Esophagus squamous epithelium (tissue), 5 donors: ENCODE measurements around the gene MDGA2. TPM values are rescaled to one million over a fixed set of nuclear protein-coding genes. Genes with fewer than 3 reads are reported as not detected.

ENCODE experiments used
- DNase-seq: peaks from one replicate; lab custom pipeline; 2025; lab: John Stamatoyannopoulos, UW
- H3K27ac ChIP-seq, 4 donors: fragments of 200-600 bp; sonication (generic); one replicate each; pipeline ENCODE4 v1.5.1; 2016 to 2019; ENCODE audit warnings: mild to moderate bottlenecking in 1 of 4
- H3K27me3 ChIP-seq, 4 donors: fragments of 200-600 bp; sonication (generic); 1 replicate in 3 of 4; 2 replicates in 1 of 4; pipeline versions ENCODE4 v1.5.1 to v1.6.0; 2017 to 2021; ENCODE audit warnings: antibody characterized with exemption in 1 of 4
- H3K36me3 ChIP-seq, 3 donors: fragments of 200-600 bp; sonication (generic); one replicate each; pipeline ENCODE4 v1.5.1; 2016 to 2019
- H3K4me1 ChIP-seq, 3 donors: fragments of 200-600 bp; sonication (generic); one replicate each; pipeline ENCODE4 v1.5.1; 2017 to 2019
- H3K4me3 ChIP-seq, 4 donors: fragments of 200-600 bp; sonication (generic); 1 replicate in 3 of 4; 2 replicates in 1 of 4; pipeline ENCODE4 v1.5.1; 2016 to 2019; ENCODE audit warnings: mild to moderate bottlenecking in 2 of 4, moderate library complexity in 1 of 4
- H3K9me3 ChIP-seq, 3 donors: fragments of 200-600 bp; sonication (generic); one replicate each; pipeline ENCODE4 v1.5.1; 2016 to 2019
- CTCF ChIP-seq, 6 experiments: fragments of 450-650 bp in 4 of 6; fragments of 200-600 bp in 2 of 6; sonication (generic) in 2 of 6; IDR thresholded peaks; one replicate each; pipeline ENCODE4 v1.5.1; 2016 to 2019; ENCODE audit warnings: antibody characterized with exemption in 6 of 6, mild to moderate bottlenecking in 4 of 6, moderate library complexity in 4 of 6
- POLR2A ChIP-seq, 4 donors: fragments of 450-650 bp; IDR thresholded peaks; one replicate each; pipeline ENCODE4 v1.6.1; 2017; ENCODE audit warnings: antibody characterized with exemption in 4 of 4, mild to moderate bottlenecking in 4 of 4, moderate library complexity in 3 of 4
- WGBS, 2 donors: methylation state at CpG; one replicate each; pipeline ENCODE4 v1.1.5; 2018; 5-methylcytosine and 5-hydroxymethylcytosine counted together
- intact Hi-C: fragments of 100-400 bp; cut with DNase I; formaldehyde crosslinking; loops from one replicate; pipeline ENCODE4 v1.15.0; 2022
- total RNA-seq, 4 donors: library from RNA; depleted of rRNA; stranded (reverse); fragments of >200 nt; gene quantifications; one replicate each; pipeline ENCODE4 v1.1.0, GENCODE V29; 2016
- donor health status: DM: yes; HTN: yes; CAD: no.

MDGA2 gene
- total RNA-seq, 4 donors from 2014 or later, result not detected

GRCh38 chr14:47674543-47675465, 601 bp downstream of the MDGA2 start:
- Histone ChIP-seq H3K36me3 (no peaks in the 10 kb centered on the region), H3K9me3 (no peaks in the 10 kb centered on the region), H3K4me3 (peak overlapping the region in 2 of 4 donors; percentile 19 to 47), H3K27me3 (peaks cover 0 to 59% (median 5%) of the 10 kb centered on the region in 4 donors), H3K27ac (no peak overlapping the region), H3K4me1 (peaks cover 0 to 25% (median 10%) of the 10 kb centered on the region in 3 donors)
- intact Hi-C loops, result no loop called here
- DNase-seq, result no peak
- WGBS, 2 donors, result 13 to 15% methylated on average over 31 to 39 of the region's 81 CpGs
- TF ChIP-seq CTCF (IDR thresholded peaks at IDR 0.05) (no peak), POLR2A (IDR thresholded peaks at IDR 0.05) (no peak)

- H3K4me1 ChIP-seq, result peaks cover 0 to 25% (median 10%) of the 10 kb centered on the region in 3 donors
- no peak for DNase-seq
- TF ChIP-seq CTCF (IDR thresholded peaks at IDR 0.05), result no peak
- TF ChIP-seq POLR2A (IDR thresholded peaks at IDR 0.05), result no peak
- H3K4me3 ChIP-seq, result peak overlapping the region in 2 of 4 donors; percentile 19 to 47
- no peaks in the 10 kb centered on the region for H3K9me3 ChIP-seq
- H3K36me3 ChIP-seq, result no peaks in the 10 kb centered on the region
- 3 to 10% methylated on average over 2 to 12 of the region's 36 CpGs for WGBS, 2 donors
- intact Hi-C loops, result no loop called here
- peaks cover 0 to 59% (median 5%) of the 10 kb centered on the region in 4 donors for H3K27me3 ChIP-seq
- no peak overlapping the region for H3K27ac ChIP-seq
Measured at GRCh38 chr14:47674148-47674542, 1.3 kb downstream of the MDGA2 start.

GRCh38 chr14:47665337-47666134, 9.9 kb downstream of the MDGA2 start:
- no peaks in the 10 kb centered on the region for H3K9me3 ChIP-seq

GRCh38 chr14:47662466-47662865, 12.9 kb downstream of the MDGA2 start:
- Histone ChIP-seq H3K4me1 (no peaks in the 10 kb centered on the region), H3K27me3 (no peaks in the 10 kb centered on the region), H3K4me3 (no peak overlapping the region), H3K36me3 (no peaks in the 10 kb centered on the region), H3K27ac (no peak overlapping the region), H3K9me3 (no peaks in the 10 kb centered on the region)
- TF ChIP-seq CTCF (IDR thresholded peaks at IDR 0.05) (no peak), POLR2A (IDR thresholded peaks at IDR 0.05) (no peak)
- intact Hi-C loops, result no loop called here
- DNase-seq, result no peak
- WGBS, 2 donors, result 53 to 59% methylated on average over 2 of the region's 2 CpGs

More at GRCh38 chr14:47665337-47666134, 9.9 kb downstream of the MDGA2 start:
- Histone ChIP-seq H3K27me3 (no peaks in the 10 kb centered on the region), H3K36me3 (no peaks in the 10 kb centered on the region), H3K4me1 (no peaks in the 10 kb centered on the region), H3K27ac (no peak overlapping the region), H3K4me3 (no peak overlapping the region)
- intact Hi-C loops, result no loop called here
- WGBS, 2 donors, result 89 to 95% methylated on average over 2 to 5 of the region's 28 CpGs
- TF ChIP-seq CTCF (IDR thresholded peaks at IDR 0.05), result no peak
- TF ChIP-seq POLR2A (IDR thresholded peaks at IDR 0.05), result no peak
- DNase-seq, result no peak
